ENCODE data around the gene KLHL8. TPM values are rescaled to one million over a fixed set of nuclear protein-coding genes. Genes with fewer than 3 reads are reported as not detected.
A peak's percentile ranks its signal among the peaks of the same experiment; 100 is the strongest.

The KLHL8 gene
- total and polyA plus RNA-seq, 12 donors, result 2.1 to 14.8 (median 8.9) TPM

DNA sequence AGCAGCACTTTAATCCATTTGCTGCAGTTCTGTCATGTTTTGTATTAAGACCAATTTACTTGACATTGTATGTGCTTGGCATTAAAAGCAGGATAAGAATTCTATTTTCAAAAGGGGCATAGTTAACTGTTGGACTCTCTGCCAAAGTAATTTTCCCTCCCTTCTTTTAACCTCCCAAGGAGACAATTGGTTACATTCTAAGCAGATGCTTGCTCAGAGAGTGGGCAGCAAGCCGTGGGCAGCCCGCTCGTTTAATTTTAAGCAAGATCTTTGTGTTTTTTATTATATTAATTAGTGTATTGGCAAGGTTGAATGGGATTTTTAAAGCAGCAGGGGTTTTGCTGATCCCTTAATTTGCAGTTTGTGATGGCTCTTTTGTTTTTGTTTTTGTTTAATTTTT lies 37.1 kb upstream of the KLHL8 start:
- Histone ChIP-seq H3K27ac (no peak overlapping the region), H3K36me3 (replicated peaks in 1 of 2) (no peaks in the 10 kb centered on the region), H3K27me3 (no peaks in the 10 kb centered on the region), H3K4me3 (no peak overlapping the region), H3K9me3 (replicated peaks in 1 of 3) (no peaks in the 10 kb centered on the region), H3K4me1 (replicated peaks in 1 of 2) (no peaks in the 10 kb centered on the region)
- intact Hi-C loops (cut with DNase I), result no loop called here
- TF ChIP-seq, protein P1, sequence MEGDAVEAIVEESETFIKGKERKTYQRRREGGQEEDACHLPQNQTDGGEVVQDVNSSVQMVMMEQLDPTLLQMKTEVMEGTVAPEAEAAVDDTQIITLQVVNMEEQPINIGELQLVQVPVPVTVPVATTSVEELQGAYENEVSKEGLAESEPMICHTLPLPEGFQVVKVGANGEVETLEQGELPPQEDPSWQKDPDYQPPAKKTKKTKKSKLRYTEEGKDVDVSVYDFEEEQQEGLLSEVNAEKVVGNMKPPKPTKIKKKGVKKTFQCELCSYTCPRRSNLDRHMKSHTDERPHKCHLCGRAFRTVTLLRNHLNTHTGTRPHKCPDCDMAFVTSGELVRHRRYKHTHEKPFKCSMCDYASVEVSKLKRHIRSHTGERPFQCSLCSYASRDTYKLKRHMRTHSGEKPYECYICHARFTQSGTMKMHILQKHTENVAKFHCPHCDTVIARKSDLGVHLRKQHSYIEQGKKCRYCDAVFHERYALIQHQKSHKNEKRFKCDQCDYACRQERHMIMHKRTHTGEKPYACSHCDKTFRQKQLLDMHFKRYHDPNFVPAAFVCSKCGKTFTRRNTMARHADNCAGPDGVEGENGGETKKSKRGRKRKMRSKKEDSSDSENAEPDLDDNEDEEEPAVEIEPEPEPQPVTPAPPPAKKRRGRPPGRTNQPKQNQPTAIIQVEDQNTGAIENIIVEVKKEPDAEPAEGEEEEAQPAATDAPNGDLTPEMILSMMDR (IDR thresholded peaks at IDR 0.05), result no peak
- TF ChIP-seq POLR2A (IDR thresholded peaks at IDR 0.05), result no peak
- WGBS, 4 donors, result 54 to 89% (median 75%) methylated on average over 3 of the region's 3 CpGs
- no peak for DNase-seq

DNA sequence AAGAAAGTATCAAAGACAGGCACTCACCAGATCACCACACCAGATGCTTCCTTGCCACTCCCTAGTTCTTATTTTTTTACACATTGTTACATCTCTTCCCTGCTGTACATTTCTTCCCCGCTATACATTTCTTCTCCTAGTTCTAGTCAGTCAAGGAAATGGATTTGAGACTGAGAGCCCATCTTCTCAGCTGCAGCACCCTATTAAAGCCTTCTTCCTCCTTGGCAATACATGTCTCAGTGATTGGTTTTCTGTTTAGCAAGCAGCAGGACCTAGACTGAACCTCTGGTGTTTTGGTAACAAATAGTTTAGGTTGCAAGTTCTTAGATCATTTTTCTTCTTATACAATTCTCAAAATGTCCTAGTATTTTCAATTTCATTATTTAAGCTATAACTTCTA lies 35.3 kb upstream of the KLHL8 start:
- Histone ChIP-seq H3K36me3 (replicated peaks in 1 of 2) (no peaks in the 10 kb centered on the region), H3K4me3 (no peak overlapping the region), H3K9me3 (replicated peaks in 1 of 3) (no peaks in the 10 kb centered on the region), H3K27me3 (no peaks in the 10 kb centered on the region), H3K27ac (no peak overlapping the region), H3K4me1 (replicated peaks in 1 of 2) (no peaks in the 10 kb centered on the region)
- WGBS, 4 donors, result 95 to 97% (median 97%) methylated on average over 1 of the region's 1 CpG
- intact Hi-C loops (cut with DNase I), result no loop called here
- TF ChIP-seq POLR2A (IDR thresholded peaks at IDR 0.05), result no peak
- TF ChIP-seq, protein P1 (IDR thresholded peaks at IDR 0.05), result no peak
- DNase-seq, result no peak

DNA sequence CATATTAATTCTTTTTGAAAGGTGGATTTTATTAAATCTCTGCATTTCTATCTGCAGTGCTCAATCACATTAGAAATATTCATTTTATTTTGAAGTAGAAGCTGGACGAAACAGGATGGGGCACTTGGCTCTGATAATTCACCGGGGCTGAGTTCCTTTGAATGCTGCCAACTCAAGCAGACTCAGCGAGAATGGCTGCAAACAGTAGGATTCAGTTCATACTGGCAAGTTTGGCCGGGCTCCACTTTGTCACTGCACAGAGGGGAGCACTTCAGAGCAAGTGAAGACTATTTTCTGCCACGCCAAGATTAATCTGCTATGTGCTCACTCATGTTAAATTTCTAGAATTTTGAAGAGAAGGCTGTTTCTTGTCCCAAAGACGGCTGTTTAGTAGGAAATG lies 30.7 kb upstream of the KLHL8 start:
- Histone ChIP-seq H3K9me3 (replicated peaks in 1 of 3) (no peaks in the 10 kb centered on the region), H3K27ac (no peak overlapping the region), H3K4me1 (replicated peaks in 1 of 2) (no peaks in the 10 kb centered on the region), H3K4me3 (no peak overlapping the region), H3K27me3 (no peaks in the 10 kb centered on the region), H3K36me3 (replicated peaks in 1 of 2) (no peaks in the 10 kb centered on the region)
- TF ChIP-seq POLR2A (IDR thresholded peaks at IDR 0.05), result no peak
- TF ChIP-seq, protein P1 (IDR thresholded peaks at IDR 0.05), result no peak
- DNase-seq, result peak in 2 of 7 donors; percentile 8 to 9
- 67 to 72% (median 69%) methylated on average over 5 to 6 of the region's 6 CpGs for WGBS, 4 donors
- intact Hi-C loops (cut with DNase I), result no loop called here

DNA sequence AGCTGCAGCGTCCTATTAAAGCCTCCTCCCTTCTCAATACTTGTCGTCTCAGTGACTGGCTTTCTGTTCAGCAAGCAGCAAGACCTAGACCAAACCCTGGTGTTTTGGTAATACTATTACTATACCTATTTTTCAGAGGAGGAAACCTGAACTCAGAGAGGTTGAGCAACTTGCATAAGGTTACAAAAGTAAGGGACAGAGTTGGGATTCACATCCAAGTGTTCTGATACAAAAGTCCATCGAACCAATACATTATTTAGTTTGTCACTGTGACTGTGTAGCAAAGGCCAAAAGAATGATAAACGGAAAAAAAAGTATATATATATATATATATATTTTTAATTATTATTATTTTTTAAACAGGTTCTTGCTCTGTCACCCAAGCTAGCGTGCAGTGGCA lies 29.9 kb upstream of the KLHL8 start:
- Histone ChIP-seq H3K27me3 (no peaks in the 10 kb centered on the region), H3K36me3 (replicated peaks in 1 of 2) (no peaks in the 10 kb centered on the region), H3K9me3 (replicated peaks in 1 of 3) (no peaks in the 10 kb centered on the region), H3K4me1 (replicated peaks in 1 of 2) (no peaks in the 10 kb centered on the region), H3K27ac (no peak overlapping the region), H3K4me3 (no peak overlapping the region)
- intact Hi-C loops (cut with DNase I), result no loop called here
- 75 to 90% (median 89%) methylated on average over 5 of the region's 5 CpGs for WGBS, 4 donors
- DNase-seq, result no peak
- no peak for TF ChIP-seq POLR2A (IDR thresholded peaks at IDR 0.05)
- TF ChIP-seq, protein P1 (IDR thresholded peaks at IDR 0.05), result no peak

All from adrenal gland (tissue), 12 donors.